Neural progenitor cell (in vitro differentiated cells): ENCODE results near the gene CDKN2A.

Experiments
- CTCF ChIP-seq: fragments of 200-600 bp; sonication (generic); IDR thresholded peaks from 2 replicates; pipeline ENCODE4 v1.5.1; 2017; ENCODE audit warnings: antibody characterized with exemption, mild to moderate bottlenecking
- EZH2 ChIP-seq: fragments of 200-600 bp; sonication (generic); IDR thresholded peaks from 2 replicates; pipeline ENCODE4 v1.6.1; 2017; ENCODE audit warnings: antibody characterized with exemption, mild to moderate bottlenecking, moderate library complexity

DNA sequence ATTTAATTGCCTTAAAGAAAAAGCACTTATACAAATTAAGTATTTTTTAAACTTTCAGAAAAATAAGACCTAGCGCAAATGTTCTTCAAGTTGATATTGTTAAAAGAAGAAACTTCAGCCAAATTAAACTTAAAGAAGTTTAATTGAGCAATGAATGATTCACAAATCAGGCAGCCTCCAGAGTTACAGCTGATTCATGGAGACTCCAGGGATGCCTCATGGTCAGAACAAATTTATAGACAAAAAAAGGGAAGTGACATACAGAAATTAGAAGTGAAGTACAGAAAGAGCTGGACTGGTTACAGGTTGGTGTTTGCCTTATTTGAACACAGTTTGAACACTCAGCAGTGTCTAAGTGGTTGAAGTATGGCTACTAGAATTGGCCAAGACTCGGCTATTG, 60.3 kb downstream of the CDKN2A start:
- no peak for TF ChIP-seq CTCF
- no peak for TF ChIP-seq EZH2
